Karpas-422 (cell line): ENCODE measurements around the gene CCDC171. TPM values are rescaled to one million over a fixed set of nuclear protein-coding genes. Genes with fewer than 3 reads are reported as not detected.
"Not testable (repeated sequence)": the region's sequence is repeated elsewhere in the genome, so short reads cannot be mapped to it uniquely, and the experiment has no call there.

ENCODE experiments used
- DNase-seq: peaks from one replicate; pipeline ENCODE4 v3.0.0-alpha.2; 2015
- H2AFZ ChIP-seq: fragments of 200-600 bp; sonication (generic); 2 replicates; pipeline ENCODE4 v1.6.1; 2014; ENCODE audit warnings: antibody characterized with exemption, low read length, mixed read lengths
- H3K27ac ChIP-seq: fragments of 200-600 bp; sonication (generic); 2 replicates; pipeline ENCODE4 v1.5.1; 2014; ENCODE audit warnings: mild to moderate bottlenecking, low read length, moderate library complexity
- H3K27me3 ChIP-seq: fragments of 200-600 bp; sonication (generic); 2 replicates; pipeline ENCODE4 v1.6.1; 2014; ENCODE audit warnings: low read length, mixed read lengths
- H3K36me3 ChIP-seq: fragments of 200-600 bp; sonication (generic); 2 replicates; pipeline ENCODE4 v1.6.1; 2014; ENCODE audit warnings: low read length, mixed read lengths; ENCODE audit not compliant: insufficient read depth
- H3K4me1 ChIP-seq: fragments of 200-600 bp; sonication (generic); 2 replicates; pipeline ENCODE4 v1.6.1; 2014; ENCODE audit warnings: mild to moderate bottlenecking, low read length, mixed read lengths
- H3K4me2 ChIP-seq: fragments of 200-600 bp; sonication (generic); 2 replicates; pipeline ENCODE4 v1.6.1; 2014; ENCODE audit warnings: low read length, low read depth, mild to moderate bottlenecking; ENCODE audit not compliant: poor library complexity, severe bottlenecking
- H3K4me3 ChIP-seq: fragments of 200-600 bp; sonication (generic); 2 replicates; pipeline ENCODE4 v1.5.1; 2014; ENCODE audit warnings: mild to moderate bottlenecking, antibody characterized with exemption, low read length, mixed read lengths
- H3K79me2 ChIP-seq: fragments of 200-600 bp; sonication (generic); 2 replicates; pipeline ENCODE4 v1.6.1; 2014; ENCODE audit warnings: mild to moderate bottlenecking, low read length, mixed read lengths
- H3K9ac ChIP-seq: fragments of 200-600 bp; sonication (generic); 2 replicates; pipeline ENCODE4 v1.6.0; 2014; ENCODE audit warnings: low read length
- H3K9me2 ChIP-seq: fragments of 200-600 bp; sonication (generic), shearing (Covaris generic); replicated peaks from 2 replicates; pipeline ENCODE4 v1.6.0; 2014; ENCODE audit warnings: mild to moderate bottlenecking, low read length, moderate library complexity; ENCODE audit not compliant: insufficient read depth
- H3K9me3 ChIP-seq: fragments of 300-700, 200-600 bp; sonication (generic); 2 replicates; pipeline ENCODE4 v1.6.1; 2014; ENCODE audit warnings: low read length, mixed read lengths
- H4K20me1 ChIP-seq: fragments of 200-600 bp; sonication (generic); 2 replicates; pipeline ENCODE4 v1.6.1; 2014; ENCODE audit warnings: mild to moderate bottlenecking, antibody characterized with exemption, low read length, low read depth; ENCODE audit not compliant: insufficient read depth
- total RNA-seq: library from RNA; depleted of rRNA; stranded (reverse); fragments of >200 nt; shearing (Covaris generic); gene quantifications from 2 replicates; pipeline ENCODE4 v1.2.3, GENCODE V29; 2014; ENCODE audit warnings: low replicate concordance

Gene CCDC171
- total RNA-seq, 1 experiment from 2014 or later: 3.1 TPM

DNA sequence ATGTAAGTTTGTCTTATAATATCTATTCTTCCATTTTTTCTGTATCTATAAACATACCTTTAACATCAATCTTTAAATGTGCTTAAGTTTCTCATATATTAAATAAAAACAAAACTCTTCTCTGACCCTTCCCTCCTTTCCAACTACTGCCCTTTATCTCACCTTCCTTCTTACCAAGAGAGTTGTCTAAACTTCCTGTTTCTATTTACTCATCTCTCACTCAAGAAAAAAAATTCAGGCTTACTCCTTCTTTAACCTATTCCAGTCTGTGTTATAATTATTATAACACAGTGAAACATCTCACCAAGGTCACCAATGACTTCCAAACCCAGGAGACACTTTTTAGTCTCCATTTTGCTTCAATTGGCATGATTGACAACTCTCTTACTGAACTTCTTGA is 140.9 kb downstream of the CCDC171 start:
- Histone ChIP-seq H2AFZ (no peak overlapping the region), H3K4me2 (no peak overlapping the region), H3K4me1 (no peaks in the 10 kb centered on the region), H3K9ac (no peak overlapping the region), H3K36me3 (no peaks in the 10 kb centered on the region), H3K79me2 (no peaks in the 10 kb centered on the region), H3K27ac (no peak overlapping the region), H4K20me1 (no peaks in the 10 kb centered on the region), H3K27me3 (no peaks in the 10 kb centered on the region), H3K4me3 (no peak overlapping the region), H3K9me2 (no peaks in the 10 kb centered on the region), H3K9me3 (no peaks in the 10 kb centered on the region)
- no peak for DNase-seq

GRCh38 chr9:15696979-15697378 is 144.1 kb downstream of the CCDC171 start:
- Histone ChIP-seq H3K4me1 (no peaks in the 10 kb centered on the region), H3K4me3 (no peak overlapping the region), H3K27ac (no peak overlapping the region), H3K9me2 (no peaks in the 10 kb centered on the region), H3K9me3 (no peaks in the 10 kb centered on the region), H3K27me3 (no peaks in the 10 kb centered on the region), H3K79me2 (no peaks in the 10 kb centered on the region), H4K20me1 (no peaks in the 10 kb centered on the region), H3K4me2 (no peak overlapping the region), H3K36me3 (no peaks in the 10 kb centered on the region), H2AFZ (no peak overlapping the region), H3K9ac (no peak overlapping the region)
- no peak for DNase-seq

DNA sequence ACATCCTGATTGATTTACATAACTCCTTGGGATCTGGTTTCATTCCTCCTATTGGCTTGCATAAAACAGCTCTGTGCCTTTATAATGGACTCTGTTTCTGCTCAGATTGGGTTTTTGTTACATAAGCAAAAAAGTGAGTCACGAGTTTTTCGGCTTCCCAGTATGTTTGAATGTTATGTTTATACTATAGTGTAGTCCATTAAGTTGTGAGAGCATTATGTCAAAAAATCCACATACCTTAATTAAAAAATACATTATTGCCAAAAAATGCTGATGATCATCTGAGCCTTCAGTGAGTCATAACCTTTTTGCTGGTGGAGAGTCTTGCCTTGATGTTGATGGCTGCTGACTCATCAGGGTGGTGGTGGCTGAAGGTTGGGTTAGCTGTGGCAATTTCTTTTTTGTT is 144.6 kb downstream of the CCDC171 start:
- Histone ChIP-seq H3K27ac (no peak overlapping the region), H3K9ac (no peak overlapping the region), H3K4me3 (no peak overlapping the region), H4K20me1 (no peaks in the 10 kb centered on the region), H2AFZ (no peak overlapping the region), H3K27me3 (no peaks in the 10 kb centered on the region), H3K9me3 (no peaks in the 10 kb centered on the region), H3K4me2 (no peak overlapping the region), H3K4me1 (no peaks in the 10 kb centered on the region), H3K79me2 (no peaks in the 10 kb centered on the region), H3K9me2 (no peaks in the 10 kb centered on the region), H3K36me3 (no peaks in the 10 kb centered on the region)
- no peak for DNase-seq

DNA sequence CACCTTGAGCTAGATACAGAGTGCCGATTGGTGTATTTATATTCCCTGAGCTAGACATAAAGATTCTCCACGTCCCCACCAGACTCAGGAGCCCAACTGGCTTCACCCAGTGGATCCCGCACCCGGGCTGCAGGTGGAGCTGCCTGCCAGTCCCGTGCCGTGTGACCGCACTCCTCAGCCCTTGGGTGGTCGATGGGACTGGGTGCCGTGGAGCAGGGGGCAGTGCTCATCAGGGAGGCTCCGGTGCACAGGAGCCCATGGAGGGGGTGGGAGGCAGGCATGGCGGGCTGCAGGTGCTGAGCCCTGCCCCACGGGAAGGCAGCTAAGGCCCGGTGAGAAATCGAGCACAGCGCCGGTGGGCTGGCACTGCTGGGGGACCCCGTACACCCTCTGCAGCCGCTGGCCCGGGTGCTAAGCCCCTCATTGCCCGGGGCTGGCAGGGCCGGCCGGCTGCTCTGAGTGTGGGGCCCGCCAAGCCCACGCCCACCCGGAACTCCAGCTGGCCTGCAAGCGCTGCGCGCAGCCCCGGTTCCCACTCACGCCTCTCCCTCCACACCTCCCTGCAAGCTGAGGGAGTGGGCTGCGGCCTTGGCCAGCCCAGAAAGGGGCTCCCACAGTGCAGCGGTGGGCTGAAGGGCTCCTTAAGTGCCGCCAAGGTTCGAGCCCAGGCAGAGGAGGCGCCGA is 147.2 kb downstream of the CCDC171 start:
- not testable (repeated sequence) for H3K4me2 ChIP-seq, DNase-seq, H3K9me2 ChIP-seq, H3K4me1 ChIP-seq, H3K9me3 ChIP-seq, H2AFZ ChIP-seq, H3K27me3 ChIP-seq, H4K20me1 ChIP-seq, H3K79me2 ChIP-seq, H3K4me3 ChIP-seq, H3K27ac ChIP-seq, H3K36me3 ChIP-seq, H3K9ac ChIP-seq

DNA sequence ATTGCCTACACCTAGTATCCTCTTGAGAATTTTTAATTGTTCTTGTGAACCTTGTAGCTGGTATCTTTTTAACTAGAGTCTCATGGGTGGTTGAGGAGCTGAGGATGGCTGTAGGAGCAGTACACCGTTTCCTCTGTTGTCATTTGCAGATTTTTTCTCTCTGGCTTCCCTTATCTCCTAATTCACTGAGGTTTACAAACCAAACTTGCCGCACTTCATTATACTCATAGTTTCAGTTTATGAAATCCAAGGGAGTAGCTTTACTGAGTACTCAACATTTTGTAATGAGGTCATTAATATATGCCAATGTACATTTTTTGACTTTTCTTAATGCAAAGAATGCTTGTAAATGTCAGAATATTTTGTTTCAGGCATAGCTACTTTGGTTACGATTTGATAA is 154.2 kb downstream of the CCDC171 start:
- no peaks in the 10 kb centered on the region for H3K36me3 ChIP-seq
- no peak overlapping the region for H3K4me2 ChIP-seq
- H3K9me3 ChIP-seq: no peaks in the 10 kb centered on the region
- H3K4me3 ChIP-seq: no peak overlapping the region
- no peak for DNase-seq
- H3K9ac ChIP-seq: no peak overlapping the region
- no peaks in the 10 kb centered on the region for H3K4me1 ChIP-seq
- no peaks in the 10 kb centered on the region for H3K27me3 ChIP-seq
- H3K79me2 ChIP-seq: no peaks in the 10 kb centered on the region
- H4K20me1 ChIP-seq: 0 out of 2 replicates have a peak, but pooled peaks cover 3% of the 10 kb centered on the region
- H3K9me2 ChIP-seq: no peaks in the 10 kb centered on the region
- no peak overlapping the region for H2AFZ ChIP-seq
- no peak overlapping the region for H3K27ac ChIP-seq

DNA sequence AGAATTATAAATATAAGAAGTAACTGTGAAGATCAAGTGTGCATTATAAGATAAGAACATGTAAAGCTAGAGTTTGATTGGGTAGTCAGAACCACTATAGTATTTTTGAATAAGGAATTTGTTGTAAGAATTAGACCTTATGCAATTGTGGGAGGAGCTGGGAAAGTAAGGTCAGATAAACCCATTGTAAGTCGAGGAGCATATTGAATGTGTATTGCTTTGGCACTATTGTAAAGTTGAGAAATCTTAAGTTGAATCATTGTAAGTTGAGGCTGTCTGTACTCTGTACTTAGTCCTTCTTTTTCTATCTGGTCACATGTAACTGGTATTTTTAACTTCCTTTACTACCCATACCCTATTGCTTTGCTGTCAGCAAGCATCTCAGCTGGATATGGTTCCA is 158.7 kb downstream of the CCDC171 start:
- H3K9me3 ChIP-seq: no peaks in the 10 kb centered on the region
- no peaks in the 10 kb centered on the region for H3K36me3 ChIP-seq
- no peak overlapping the region for H3K9ac ChIP-seq
- H3K27me3 ChIP-seq: no peaks in the 10 kb centered on the region
- H3K4me1 ChIP-seq: no peaks in the 10 kb centered on the region
- H3K4me2 ChIP-seq: no peak overlapping the region
- H3K4me3 ChIP-seq: no peak overlapping the region
- no peak for DNase-seq
- H4K20me1 ChIP-seq: 0 out of 2 replicates have a peak, but pooled peaks cover 3% of the 10 kb centered on the region
- H3K27ac ChIP-seq: no peak overlapping the region
- H2AFZ ChIP-seq: no peak overlapping the region
- no peaks in the 10 kb centered on the region for H3K79me2 ChIP-seq
- no peaks in the 10 kb centered on the region for H3K9me2 ChIP-seq

DNA sequence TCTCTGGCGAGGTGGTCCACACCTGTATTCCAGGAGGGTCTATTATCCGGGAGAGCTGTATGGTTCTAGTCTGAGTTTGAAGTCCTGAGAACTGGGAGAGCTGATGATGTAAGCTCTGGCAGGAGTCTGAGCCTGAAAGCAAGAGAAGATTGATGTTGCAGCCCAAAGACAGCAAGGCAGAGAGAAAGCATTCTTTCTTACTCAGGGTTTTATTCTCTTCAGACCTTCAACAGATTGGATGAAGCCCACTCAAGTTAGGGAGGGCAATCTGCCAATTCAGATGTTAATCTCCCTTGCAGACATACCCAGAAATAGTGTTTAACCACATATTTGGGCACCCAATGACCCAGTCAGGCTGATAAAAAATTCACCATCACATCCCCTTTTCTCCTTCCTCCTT is 159.1 kb downstream of the CCDC171 start:
- H3K79me2 ChIP-seq: no peaks in the 10 kb centered on the region
- H4K20me1 ChIP-seq: 0 out of 2 replicates have a peak, but pooled peaks cover 3% of the 10 kb centered on the region
- H3K4me3 ChIP-seq: no peak overlapping the region
- no peaks in the 10 kb centered on the region for H3K9me3 ChIP-seq
- no peaks in the 10 kb centered on the region for H3K4me1 ChIP-seq
- H3K27me3 ChIP-seq: no peaks in the 10 kb centered on the region
- no peaks in the 10 kb centered on the region for H3K36me3 ChIP-seq
- no peak overlapping the region for H3K9ac ChIP-seq
- no peak overlapping the region for H2AFZ ChIP-seq
- no peak overlapping the region for H3K27ac ChIP-seq
- no peak for DNase-seq
- H3K4me2 ChIP-seq: no peak overlapping the region
- H3K9me2 ChIP-seq: no peaks in the 10 kb centered on the region

DNA sequence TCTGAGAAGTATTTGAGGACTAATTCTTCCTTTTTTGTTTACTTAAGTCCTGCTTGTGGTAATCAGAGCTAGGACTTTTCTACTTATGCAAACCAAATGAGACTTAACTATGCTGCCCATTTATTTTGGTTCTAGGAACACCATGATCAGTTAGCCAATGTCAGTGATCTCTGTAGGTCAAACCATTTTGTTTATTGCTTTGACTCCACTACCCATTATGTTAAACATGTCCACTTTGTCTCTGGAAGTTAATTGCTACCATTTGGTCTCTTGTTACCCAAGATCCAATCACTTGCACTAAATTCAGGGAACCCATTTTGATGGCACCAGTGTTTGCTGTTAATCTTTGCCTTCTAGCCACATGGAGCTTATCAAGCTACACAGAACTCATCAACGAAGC is 161.9 kb downstream of the CCDC171 start:
- Histone ChIP-seq H3K4me3 (no peak overlapping the region), H3K4me2 (no peak overlapping the region), H3K79me2 (no peaks in the 10 kb centered on the region), H3K27me3 (no peaks in the 10 kb centered on the region), H3K27ac (no peak overlapping the region), H2AFZ (no peak overlapping the region), H3K9me3 (no peaks in the 10 kb centered on the region), H3K36me3 (no peaks in the 10 kb centered on the region), H3K9ac (no peak overlapping the region), H3K9me2 (no peaks in the 10 kb centered on the region), H4K20me1 (no peaks in the 10 kb centered on the region), H3K4me1 (no peaks in the 10 kb centered on the region)
- no peak for DNase-seq
